HG03159 (cell line): ENCODE results near the gene WDR27.
"Not testable (repeated sequence)": the region's sequence is repeated elsewhere in the genome, so short reads cannot be mapped to it uniquely, and the experiment has no call there.

ENCODE experiments used
- ATAC-seq: cut with Tn5 transposase; IDR thresholded peaks from one replicate; pipeline ENCODE4 v1.9.1; 2021; ENCODE audit warnings: mild to moderate bottlenecking, moderate library complexity; ENCODE audit not compliant: unreplicated experiment

WDR27 gene

GRCh38 chr6:169452117-169452868 lies 249.5 kb downstream of the WDR27 start:
- no peak for ATAC-seq

GRCh38 chr6:169451065-169451838 lies 250.6 kb downstream of the WDR27 start:
- no peak for ATAC-seq

GRCh38 chr6:169450097-169450496 lies 251.7 kb downstream of the WDR27 start:
- no peak for ATAC-seq

GRCh38 chr6:169449221-169449620 lies 252.6 kb downstream of the WDR27 start:
- ATAC-seq: no peak

GRCh38 chr6:169445661-169446581 lies 255.9 kb downstream of the WDR27 start:
- no peak for ATAC-seq

GRCh38 chr6:169445227-169445626 lies 256.6 kb downstream of the WDR27 start:
- no peak for ATAC-seq

GRCh38 chr6:169441292-169441691 lies 260.5 kb downstream of the WDR27 start:
- ATAC-seq: no peak

- no peak for ATAC-seq
These were observed 262.1 kb downstream of the WDR27 start for GRCh38 chr6:169439710-169440109.

GRCh38 chr6:169434554-169434953 lies 267.3 kb downstream of the WDR27 start:
- ATAC-seq: not testable (repeated sequence)

- ATAC-seq: no peak
These were observed 272.8 kb downstream of the WDR27 start for GRCh38 chr6:169429001-169429400.

- no peak for ATAC-seq
These were observed 273.3 kb downstream of the WDR27 start for GRCh38 chr6:169428532-169428931.

- ATAC-seq: no peak
These were observed 274.0 kb downstream of the WDR27 start for GRCh38 chr6:169427856-169428255.

GRCh38 chr6:169426611-169427010 lies 275.2 kb downstream of the WDR27 start:
- no peak for ATAC-seq

GRCh38 chr6:169425628-169426370 lies 276.0 kb downstream of the WDR27 start:
- ATAC-seq: no peak

- ATAC-seq: no peak
These were observed 277.0 kb downstream of the WDR27 start for GRCh38 chr6:169424821-169425240.

- no peak for ATAC-seq
These were observed 277.6 kb downstream of the WDR27 start for GRCh38 chr6:169424149-169424804.

GRCh38 chr6:169421586-169422264 lies 280.1 kb downstream of the WDR27 start:
- no peak for ATAC-seq

GRCh38 chr6:169420912-169421543 lies 280.8 kb downstream of the WDR27 start:
- no peak for ATAC-seq

GRCh38 chr6:169417101-169417500 lies 284.7 kb downstream of the WDR27 start:
- ATAC-seq: no peak
